NB4 (cell line): ENCODE data around the gene FAM200A.
A peak's percentile ranks its signal among the peaks of the same experiment; 100 is the strongest.

Experiments
- DNase-seq: peaks from one replicate; pipeline ENCODE4 v3.0.0; 2010; ENCODE audit warnings: low read depth
- H3K4me3 ChIP-seq: one replicate; pipeline ENCODE4 v1.5.1; 2011; ENCODE audit warnings: mild to moderate bottlenecking, low read depth, low read length, moderate library complexity
- MAX ChIP-seq: IDR thresholded peaks from 2 replicates; pipeline ENCODE4 v1.6.1; 2011; ENCODE audit warnings: low read depth, low read length
- MYC ChIP-seq: IDR thresholded peaks from 2 replicates; pipeline ENCODE4 v1.6.1; 2011; ENCODE audit warnings: low read depth, low read length
- POLR2A ChIP-seq: IDR thresholded peaks from 2 replicates; pipeline ENCODE4 v1.6.1; 2011; ENCODE audit warnings: mild to moderate bottlenecking; ENCODE audit not compliant: insufficient read length; ENCODE audit errors: extremely low read depth
- TF ChIP-seq, protein P1 (sequence below): IDR thresholded peaks from one replicate; pipeline ENCODE4 v1.5.1; 2012; ENCODE audit warnings: low read depth, low read length

FAM200A gene

GRCh38 chr7:99504281-99504602, 47.7 kb downstream of the FAM200A start:
- peak overlapping the region; percentile 97 for H3K4me3 ChIP-seq
- DNase-seq = no peak
- peak; percentile 31 for TF ChIP-seq POLR2A
- TF ChIP-seq MAX = no peak

DNA sequence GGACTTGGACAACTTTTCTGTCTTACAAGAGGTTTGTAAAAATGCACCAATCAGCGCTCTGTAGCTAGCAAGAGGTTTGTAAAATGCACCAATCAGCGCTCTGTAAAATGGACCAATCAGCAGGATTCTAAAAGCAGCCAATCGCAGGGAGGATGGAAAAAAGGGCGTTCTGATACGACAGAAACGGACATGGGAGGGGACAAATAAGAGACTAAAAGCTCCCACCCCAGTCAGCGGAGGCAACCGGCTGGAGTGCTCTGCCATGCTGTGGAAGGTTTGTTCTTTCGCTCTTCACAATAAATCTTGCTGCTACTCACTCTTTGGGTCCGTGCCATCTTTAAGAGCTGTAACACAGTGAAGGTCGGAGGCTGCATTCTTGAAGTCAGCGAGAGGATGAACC, 50.7 kb downstream of the FAM200A start:
- peak overlapping the region; percentile 98 for H3K4me3 ChIP-seq
- peak; percentile 53 for DNase-seq

GRCh38 chr7:99500637-99501009, 51.3 kb downstream of the FAM200A start:
- peak overlapping the region; percentile 98 for H3K4me3 ChIP-seq
- DNase-seq = no peak
- TF ChIP-seq MYC = no peak
- TF ChIP-seq MAX = no peak
- TF ChIP-seq, protein P1, sequence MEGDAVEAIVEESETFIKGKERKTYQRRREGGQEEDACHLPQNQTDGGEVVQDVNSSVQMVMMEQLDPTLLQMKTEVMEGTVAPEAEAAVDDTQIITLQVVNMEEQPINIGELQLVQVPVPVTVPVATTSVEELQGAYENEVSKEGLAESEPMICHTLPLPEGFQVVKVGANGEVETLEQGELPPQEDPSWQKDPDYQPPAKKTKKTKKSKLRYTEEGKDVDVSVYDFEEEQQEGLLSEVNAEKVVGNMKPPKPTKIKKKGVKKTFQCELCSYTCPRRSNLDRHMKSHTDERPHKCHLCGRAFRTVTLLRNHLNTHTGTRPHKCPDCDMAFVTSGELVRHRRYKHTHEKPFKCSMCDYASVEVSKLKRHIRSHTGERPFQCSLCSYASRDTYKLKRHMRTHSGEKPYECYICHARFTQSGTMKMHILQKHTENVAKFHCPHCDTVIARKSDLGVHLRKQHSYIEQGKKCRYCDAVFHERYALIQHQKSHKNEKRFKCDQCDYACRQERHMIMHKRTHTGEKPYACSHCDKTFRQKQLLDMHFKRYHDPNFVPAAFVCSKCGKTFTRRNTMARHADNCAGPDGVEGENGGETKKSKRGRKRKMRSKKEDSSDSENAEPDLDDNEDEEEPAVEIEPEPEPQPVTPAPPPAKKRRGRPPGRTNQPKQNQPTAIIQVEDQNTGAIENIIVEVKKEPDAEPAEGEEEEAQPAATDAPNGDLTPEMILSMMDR = no peak
- no peak for TF ChIP-seq POLR2A

DNA sequence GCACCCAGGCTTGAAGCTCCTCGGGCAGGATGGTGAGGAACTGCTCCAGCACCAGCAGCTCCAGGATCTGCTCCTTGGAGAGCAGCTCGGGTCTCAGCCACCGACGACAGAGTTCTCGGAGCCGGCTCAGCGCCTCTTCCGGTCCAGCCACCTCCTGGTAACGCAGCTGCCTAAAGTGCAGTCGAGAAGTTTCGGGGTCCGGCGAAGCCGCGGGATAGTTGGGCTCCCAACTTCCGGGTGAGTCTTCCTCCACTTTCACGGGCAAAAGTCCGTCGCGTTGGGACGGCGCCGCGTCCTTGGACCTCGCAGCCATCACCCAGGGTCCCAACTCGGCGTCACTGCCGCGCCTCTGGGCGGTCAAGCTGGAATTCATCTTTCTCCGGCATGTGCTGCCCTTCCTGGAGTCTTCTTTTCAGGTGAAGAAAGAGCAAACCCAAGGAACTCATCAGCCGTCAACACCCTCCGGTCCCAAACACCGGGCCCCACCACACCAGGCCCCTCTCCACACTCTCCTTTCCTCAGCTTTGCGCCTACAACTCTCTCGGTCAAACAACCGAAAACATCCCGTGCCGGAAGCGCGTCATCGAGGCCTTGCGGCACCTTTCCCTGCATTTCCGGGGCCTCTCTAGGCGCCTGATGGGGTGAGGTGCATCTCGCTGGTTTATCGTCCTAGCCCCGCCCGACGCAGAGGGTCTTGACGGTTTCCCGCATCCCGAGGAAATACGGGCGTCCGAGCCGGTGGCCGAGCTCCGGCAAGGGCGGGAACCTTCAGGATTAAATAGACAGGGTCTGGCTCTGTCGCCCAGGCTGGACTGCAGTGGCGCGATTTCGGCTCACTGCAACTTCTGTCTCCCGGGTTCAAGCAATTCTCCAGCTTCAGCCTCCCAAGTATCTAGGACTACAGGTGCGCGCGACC, 51.9 kb downstream of the FAM200A start, which contains the start of gene ZNF394:
Gene ZNF394 (minus strand): TSS at position 561 of the 916 bp plus-strand sequence. CDS start 188 bp downstream, at position 373.
- TF ChIP-seq MYC (peak; percentile 90), MAX (no peak; the same call in 1 of the 2 replicates), POLR2A (peak; percentile 96)
- TF ChIP-seq, protein P1 = no peak
- peak; percentile 97 for DNase-seq
- peak within 1 kb of the TSS; percentile 98 for H3K4me3 ChIP-seq

DNA sequence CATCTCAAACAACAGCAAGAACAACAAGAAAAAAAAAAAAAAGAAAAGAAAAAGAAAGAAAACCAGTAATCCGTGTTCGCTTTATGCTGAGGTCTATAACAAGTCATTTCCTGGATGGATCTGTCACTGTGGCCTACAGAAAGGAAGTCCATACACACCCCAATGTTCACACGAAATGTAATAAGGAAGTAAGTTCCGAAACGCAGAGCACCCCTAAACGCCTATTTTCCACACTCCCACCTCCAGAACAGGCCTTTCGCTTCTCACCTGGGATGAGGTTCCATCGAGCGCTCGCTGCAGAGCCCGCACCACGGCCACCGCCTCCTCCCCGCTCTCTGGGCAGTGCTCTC, 52.6 kb downstream of the FAM200A start:
- DNase-seq = peak; percentile 58
- TF ChIP-seq POLR2A = no peak
- TF ChIP-seq MAX = no peak
- TF ChIP-seq, protein P1 = no peak
- TF ChIP-seq MYC = no peak
- peak overlapping the region; percentile 98 for H3K4me3 ChIP-seq

DNA sequence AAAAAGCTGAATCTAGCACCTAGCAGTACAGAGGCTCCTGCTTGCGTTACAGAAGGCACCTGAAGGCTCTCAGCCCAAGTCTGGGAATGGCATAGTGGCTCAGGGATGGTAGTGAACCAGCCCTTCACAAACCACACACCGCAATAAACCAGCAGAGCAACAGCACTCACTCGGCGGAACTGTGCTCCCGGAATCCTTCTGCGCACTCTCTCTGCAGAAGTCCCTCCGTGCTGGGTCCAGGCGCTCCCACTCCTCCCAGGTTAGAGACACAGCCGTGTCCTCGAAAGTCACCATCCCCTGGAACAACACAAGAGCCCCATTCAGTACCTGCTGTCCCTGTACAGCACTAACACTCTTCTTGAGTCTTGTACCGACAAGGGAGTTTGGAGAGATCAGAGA, 53.4 kb downstream of the FAM200A start:
- H3K4me3 ChIP-seq = peak overlapping the region; percentile 98
- DNase-seq = peak; percentile 64
- TF ChIP-seq MYC = no peak
- TF ChIP-seq POLR2A = no peak
- no peak for TF ChIP-seq MAX
- TF ChIP-seq, protein P1 = no peak
